ENCODE data around the gene METTL27. TPM values are rescaled to one million over a fixed set of nuclear protein-coding genes. Genes with fewer than 3 reads are reported as not detected.

METTL27 gene
- total RNA-seq, 1 experiment from 2014 or later = 4.3 TPM

DNA sequence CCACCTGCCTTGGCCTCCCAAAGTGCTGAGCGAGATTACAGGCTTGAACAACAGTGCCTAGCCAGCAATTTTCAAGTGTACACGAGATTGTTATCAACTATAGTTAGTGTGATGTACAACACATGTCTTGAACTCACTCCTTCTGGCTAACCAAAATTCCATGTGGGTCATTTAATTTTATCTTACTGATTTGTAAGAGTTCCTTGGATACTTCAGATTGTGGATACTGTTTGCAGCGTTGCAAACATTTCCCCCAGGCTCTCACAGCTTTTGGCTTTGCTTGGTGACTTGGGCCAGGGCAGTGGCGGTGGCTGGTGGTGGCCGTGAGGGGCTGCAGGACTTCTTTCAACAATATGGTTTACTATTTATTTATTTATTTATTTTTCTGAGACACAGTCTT, 10.2 kb upstream of the METTL27 start:
- ChIA-PET POLR2A (no interaction called here), CTCF (interaction anchor here (0.6 to 6.5 kb wide), 4 partner anchors 12 to 174 kb away, joined by 3 to 48 read pairs (median 4); no protein-coding TSS in a partner anchor)
- no peak overlapping the region for H3K4me3 Mint-ChIP-seq
- ATAC-seq (no peak), DNase-seq (ENCODE audit: low spot score) (no peak)
- peaks cover 2% of the 10 kb centered on the region; the same call in 1 of the 2 replicates for H3K36me3 Mint-ChIP-seq
- H3K27me3 Mint-ChIP-seq (ENCODE audit: low read depth) = peaks cover 19% of the 10 kb centered on the region
- H3K27ac Mint-ChIP-seq = no peak overlapping the region
- peaks cover 7% of the 10 kb centered on the region for H3K9me3 Mint-ChIP-seq
- peaks cover 17% of the 10 kb centered on the region for H3K4me1 Mint-ChIP-seq
- no peak for TF ChIP-seq ZNF671 (CRISPR knock-in tag; IDR thresholded peaks at IDR 0.05)

- peaks cover 17% of the 10 kb centered on the region for H3K27me3 Mint-ChIP-seq (ENCODE audit: low read depth)
- H3K4me1 Mint-ChIP-seq = peaks cover 17% of the 10 kb centered on the region
- DNase-seq (ENCODE audit: low spot score) = no peak
- peaks cover 7% of the 10 kb centered on the region for H3K9me3 Mint-ChIP-seq
- no peak overlapping the region for H3K4me3 Mint-ChIP-seq
- CTCF ChIA-PET = interaction anchor here (0.6 to 6.5 kb wide), 3 partner anchors 11 to 175 kb away, joined by 3 to 48 read pairs (median 4); no protein-coding TSS in a partner anchor
- peaks cover 2% of the 10 kb centered on the region; the same call in 1 of the 2 replicates for H3K36me3 Mint-ChIP-seq
- POLR2A ChIA-PET = no interaction called here
- no peak overlapping the region for H3K27ac Mint-ChIP-seq
- TF ChIP-seq IRF2 (CRISPR knock-in tag; IDR thresholded peaks at IDR 0.05; ENCODE audit: borderline replicate concordance, low read depth) (no peak), GTF2I (CRISPR knock-in tag; conservative IDR thresholded peaks at IDR 0.05) (no peak), NFYB (CRISPR knock-in tag; conservative IDR thresholded peaks at IDR 0.05; ENCODE audit: low read depth) (no peak), AFF4 (CRISPR knock-in tag; IDR thresholded peaks at IDR 0.05; ENCODE audit: borderline replicate concordance) (no peak)
- TF ChIP-seq, protein P1, sequence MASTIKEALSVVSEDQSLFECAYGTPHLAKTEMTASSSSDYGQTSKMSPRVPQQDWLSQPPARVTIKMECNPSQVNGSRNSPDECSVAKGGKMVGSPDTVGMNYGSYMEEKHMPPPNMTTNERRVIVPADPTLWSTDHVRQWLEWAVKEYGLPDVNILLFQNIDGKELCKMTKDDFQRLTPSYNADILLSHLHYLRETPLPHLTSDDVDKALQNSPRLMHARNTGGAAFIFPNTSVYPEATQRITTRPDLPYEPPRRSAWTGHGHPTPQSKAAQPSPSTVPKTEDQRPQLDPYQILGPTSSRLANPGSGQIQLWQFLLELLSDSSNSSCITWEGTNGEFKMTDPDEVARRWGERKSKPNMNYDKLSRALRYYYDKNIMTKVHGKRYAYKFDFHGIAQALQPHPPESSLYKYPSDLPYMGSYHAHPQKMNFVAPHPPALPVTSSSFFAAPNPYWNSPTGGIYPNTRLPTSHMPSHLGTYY (CRISPR knock-in tag; IDR thresholded peaks at IDR 0.05) = no peak
- no peak for ATAC-seq
Measured at GRCh38 chr7:73851410-73852338, 9.4 kb upstream of the METTL27 start.

GRCh38 chr7:73850781-73851207, 8.5 kb upstream of the METTL27 start:
- peaks cover 13% of the 10 kb centered on the region for H3K27me3 Mint-ChIP-seq (ENCODE audit: low read depth)
- DNase-seq (ENCODE audit: low spot score) (no peak), ATAC-seq (no peak)
- ChIA-PET CTCF (interaction anchor here (0.7 to 1.6 kb wide), 5 partner anchors 9 to 244 kb away, joined by 3 to 7 read pairs (median 4); no protein-coding TSS in a partner anchor), POLR2A (interaction anchor here (0.5 to 1.6 kb wide), 2 partner anchors 19 to 213 kb away, joined by 3 to 5 read pairs; no protein-coding TSS in a partner anchor)
- no peak overlapping the region; the same call in 1 of the 2 replicates for H3K27ac Mint-ChIP-seq
- no peak overlapping the region for H3K4me3 Mint-ChIP-seq
- H3K4me1 Mint-ChIP-seq = peaks cover 22% of the 10 kb centered on the region
- H3K9me3 Mint-ChIP-seq = peaks cover 7% of the 10 kb centered on the region
- peaks cover 2% of the 10 kb centered on the region; the same call in 1 of the 2 replicates for H3K36me3 Mint-ChIP-seq
- TF ChIP-seq FOXJ3 (CRISPR knock-in tag; IDR thresholded peaks at IDR 0.05; ENCODE audit: borderline replicate concordance) = no peak
- no peak for TF ChIP-seq USF2 (CRISPR knock-in tag; IDR thresholded peaks at IDR 0.05)
- no peak for TF ChIP-seq ZNF281 (CRISPR knock-in tag; IDR thresholded peaks at IDR 0.05)
- no peak for TF ChIP-seq NR3C1 (CRISPR knock-in tag; conservative IDR thresholded peaks at IDR 0.05; ENCODE audit: low read depth)
- no peak for TF ChIP-seq OVOL2 (CRISPR knock-in tag; IDR thresholded peaks at IDR 0.05; ENCODE audit: borderline replicate concordance)
- TF ChIP-seq CREB1 (CRISPR knock-in tag; IDR thresholded peaks at IDR 0.05) = no peak
- TF ChIP-seq ZNF317 (CRISPR knock-in tag; IDR thresholded peaks at IDR 0.05; ENCODE audit: borderline replicate concordance, low read depth) = no peak
- no peak for TF ChIP-seq MXD4 (CRISPR knock-in tag; IDR thresholded peaks at IDR 0.05; ENCODE audit: borderline replicate concordance)
- TF ChIP-seq SMAD4 (CRISPR knock-in tag; IDR thresholded peaks at IDR 0.05) = no peak
- TF ChIP-seq, protein P2, sequence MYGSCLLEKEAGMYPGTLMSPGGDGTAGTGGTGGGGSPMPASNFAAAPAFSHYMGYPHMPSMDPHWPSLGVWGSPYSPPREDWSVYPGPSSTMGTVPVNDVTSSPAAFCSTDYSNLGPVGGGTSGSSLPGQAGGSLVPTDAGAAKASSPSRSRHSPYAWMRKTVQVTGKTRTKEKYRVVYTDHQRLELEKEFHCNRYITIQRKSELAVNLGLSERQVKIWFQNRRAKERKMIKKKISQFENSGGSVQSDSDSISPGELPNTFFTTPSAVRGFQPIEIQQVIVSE (CRISPR knock-in tag; IDR thresholded peaks at IDR 0.05; ENCODE audit: borderline replicate concordance) = no peak
- no peak for TF ChIP-seq ZBTB43 (CRISPR knock-in tag; IDR thresholded peaks at IDR 0.05)

All from WTC11 (cell line).